H1 (cell line): Measurements from ENCODE around the gene AMOT. TPM values are rescaled to one million over a fixed set of nuclear protein-coding genes. Genes with fewer than 3 reads are reported as not detected.

Experiments
- CTCF ChIA-PET: fragments of 300-600 bp; sonication (Branson Sonifier 250); formaldehyde crosslinking; loops from one replicate; lab custom pipeline; 2021; ENCODE audit not compliant: partially characterized antibody; lab: Charles Lee
- POLR2A ChIA-PET: fragments of 300-600 bp; sonication (Branson Sonifier 250); formaldehyde crosslinking; loops from one replicate; lab custom pipeline; 2021; ENCODE audit warnings: inconsistent platforms; ENCODE audit not compliant: partially characterized antibody; lab: Charles Lee
- DNase-seq, 2 experiments: peaks; one replicate each; pipeline versions ENCODE4 v3.0.0 to v3.0.0-alpha.2; 2010 to 2022; ENCODE audit warnings: low spot score in 2 of 2, low read depth in 1 of 2, mixed read lengths in 1 of 2
- FAIRE-seq: peaks from 2 replicates; lab custom pipeline; 2011; peaks lifted over from hg19 to GRCh38; lab: Jason Lieb, UNC
- H2AFZ ChIP-seq: 2 replicates; pipeline ENCODE4 v1.8.1; 2012; ENCODE audit warnings: low read length, inconsistent platforms
- H2AK5ac ChIP-seq: 2 replicates; pipeline ENCODE4 v1.6.1; 2013; ENCODE audit warnings: low read depth, low read length
- H2BK120ac ChIP-seq: replicated peaks from 2 replicates; pipeline ENCODE3; 2013; ENCODE audit warnings: low read depth, low read length, inconsistent platforms
- H2BK12ac ChIP-seq: 2 replicates; pipeline ENCODE4 v1.6.1; 2013; ENCODE audit warnings: low read depth, low read length
- H2BK15ac ChIP-seq: 2 replicates; pipeline ENCODE4 v1.6.1; 2013; ENCODE audit warnings: low read length
- H2BK20ac ChIP-seq: 2 replicates; pipeline ENCODE4 v1.6.1; 2013; ENCODE audit warnings: low read length
- H2BK5ac ChIP-seq: 2 replicates; pipeline ENCODE4 v1.6.1; 2013; ENCODE audit warnings: low read depth, low read length
- H3K14ac ChIP-seq: 2 replicates; pipeline ENCODE4 v1.6.1; 2013; ENCODE audit warnings: inconsistent platforms; ENCODE audit not compliant: insufficient read length
- H3K18ac ChIP-seq: 2 replicates; pipeline ENCODE4 v1.6.1; 2013; ENCODE audit warnings: low read length; ENCODE audit errors: extremely low read depth
- H3K23ac ChIP-seq: 2 replicates; pipeline ENCODE4 v1.6.1; 2013; ENCODE audit warnings: inconsistent platforms; ENCODE audit not compliant: insufficient read length
- H3K23me2 ChIP-seq: 2 replicates; pipeline ENCODE4 v1.6.1; 2013; ENCODE audit warnings: low read depth, low read length
- H3K27ac ChIP-seq: 2 replicates; pipeline ENCODE4 v1.6.1; 2011; ENCODE audit warnings: low read depth, low read length, inconsistent platforms
- H3K27me3 ChIP-seq, 4 experiments: replicated peaks in 1 of 4; 1 replicate in 1 of 4; 2 replicates in 3 of 4; pipeline versions ENCODE4 v1.6.1 to v1.8.1; 2011 to 2013; ENCODE audit warnings: low read length in 3 of 4, mild to moderate bottlenecking in 3 of 4, inconsistent platforms in 2 of 4, mixed read lengths in 2 of 4, moderate library complexity in 1 of 4; ENCODE audit not compliant: control insufficient read depth in 3 of 4, insufficient read depth in 3 of 4; ENCODE audit errors: extremely low read depth in 1 of 4
- H3K36me3 ChIP-seq, 4 experiments: 2 replicates each; pipeline versions ENCODE4 v1.6.1 to v1.8.1; 2011 to 2013; ENCODE audit warnings: mild to moderate bottlenecking in 4 of 4, low read length in 3 of 4, moderate library complexity in 2 of 4, control low read depth in 1 of 4, inconsistent platforms in 1 of 4; ENCODE audit not compliant: insufficient read depth in 4 of 4, control insufficient read depth in 2 of 4
- H3K4ac ChIP-seq: replicated peaks from 2 replicates; pipeline ENCODE3; 2013; ENCODE audit warnings: low read length, low read depth, mixed read lengths, inconsistent platforms; ENCODE audit not compliant: insufficient read length
- H3K4me1 ChIP-seq, 4 experiments: replicated peaks in 1 of 4; 1 replicate in 1 of 4; 2 replicates in 3 of 4; pipeline versions ENCODE4 v1.6.1 to v1.8.1; 2011 to 2013; ENCODE audit warnings: low read length in 3 of 4, inconsistent platforms in 2 of 4, mixed read lengths in 1 of 4; ENCODE audit not compliant: insufficient read depth in 4 of 4, control insufficient read depth in 3 of 4
- H3K4me2 ChIP-seq, 2 experiments: 2 replicates each; pipeline versions ENCODE4 v1.6.1 to v1.8.1; 2011 to 2013; ENCODE audit warnings: low read depth in 2 of 2, low read length in 2 of 2, control low read depth in 1 of 2, inconsistent platforms in 1 of 2, mild to moderate bottlenecking in 1 of 2; ENCODE audit not compliant: insufficient read depth in 1 of 2
- H3K4me3 ChIP-seq, 4 experiments: fragments of 200-600, 300-600 bp in 1 of 4; sonication (generic), shearing (Covaris generic), sonication (Bioruptor Twin) in 1 of 4; 2 replicates each; pipeline versions ENCODE4 v1.5.1 to v1.8.1; 2011 to 2016; ENCODE audit warnings: low read length in 4 of 4, low read depth in 3 of 4, control low read depth in 2 of 4, inconsistent platforms in 2 of 4, mild to moderate bottlenecking in 2 of 4, mixed read lengths in 1 of 4, moderate library complexity in 1 of 4; ENCODE audit not compliant: insufficient read depth in 2 of 4; ENCODE audit errors: extremely low read depth in 1 of 4
- H3K56ac ChIP-seq: replicated peaks from 2 replicates; pipeline ENCODE3; 2013; ENCODE audit warnings: low read depth, mild to moderate bottlenecking, mixed read lengths, low read length, inconsistent platforms; ENCODE audit not compliant: insufficient read length
- H3K79me1 ChIP-seq: 2 replicates; pipeline ENCODE4 v1.6.1; 2013; ENCODE audit warnings: low read depth, low read length, control low read depth
- H3K79me2 ChIP-seq, 2 experiments: 2 replicates each; pipeline versions ENCODE4 v1.6.1 to v1.8.1; 2012 to 2013; ENCODE audit warnings: low read length in 2 of 2, mild to moderate bottlenecking in 2 of 2, inconsistent platforms in 1 of 2; ENCODE audit not compliant: insufficient read depth in 2 of 2, control insufficient read depth in 1 of 2
- H3K9ac ChIP-seq, 4 experiments: replicated peaks in 1 of 4; 1 replicate in 1 of 4; 2 replicates in 3 of 4; pipeline versions ENCODE4 v1.6.1 to v1.8.1; 2011 to 2013; ENCODE audit warnings: low read depth in 3 of 4, low read length in 3 of 4, control low read depth in 2 of 4, mild to moderate bottlenecking in 2 of 4, moderate library complexity in 2 of 4, inconsistent platforms in 1 of 4; ENCODE audit errors: extremely low read depth in 1 of 4
- H3K9me3 ChIP-seq, 2 experiments: 2 replicates each; pipeline versions ENCODE4 v1.6.1 to v1.8.1; 2012 to 2013; ENCODE audit warnings: mild to moderate bottlenecking in 2 of 2, moderate library complexity in 2 of 2, control low read depth in 1 of 2, inconsistent platforms in 1 of 2, low read depth in 1 of 2, low read length in 1 of 2, mixed read lengths in 1 of 2; ENCODE audit not compliant: insufficient read depth in 2 of 2
- H4K20me1 ChIP-seq, 2 experiments: replicated peaks in 1 of 2; 2 replicates each; pipeline versions ENCODE3 to v1.8.1; 2011 to 2013; ENCODE audit warnings: inconsistent platforms in 2 of 2, low read length in 2 of 2, mild to moderate bottlenecking in 1 of 2; ENCODE audit not compliant: insufficient read depth in 2 of 2, control insufficient read depth in 1 of 2
- H4K5ac ChIP-seq: 2 replicates; pipeline ENCODE4 v1.6.1; 2013; ENCODE audit warnings: low read length, low read depth, mixed read lengths, inconsistent platforms; ENCODE audit not compliant: insufficient read length
- H4K8ac ChIP-seq: 2 replicates; pipeline ENCODE4 v1.8.0; 2013; ENCODE audit warnings: mild to moderate bottlenecking, moderate library complexity, low read length, inconsistent platforms; ENCODE audit not compliant: insufficient read depth; ENCODE audit errors: extremely low read depth
- H4K91ac ChIP-seq: replicated peaks from 2 replicates; pipeline ENCODE3; 2013; ENCODE audit warnings: low read length, mixed read lengths, inconsistent platforms; ENCODE audit not compliant: insufficient read length
- CTBP2 ChIP-seq: IDR thresholded peaks from 2 replicates; pipeline ENCODE4 v1.7.0; 2011; ENCODE audit warnings: borderline replicate concordance, mild to moderate bottlenecking, moderate library complexity, mixed read lengths, low read length; ENCODE audit not compliant: insufficient read depth, insufficient read length
- E2F6 ChIP-seq: IDR thresholded peaks from 2 replicates; pipeline ENCODE4 v1.6.1; 2012; ENCODE audit warnings: inconsistent platforms
- KDM1A ChIP-seq: fragments of 200-600, 300-600 bp; sonication (generic); IDR thresholded peaks from 2 replicates; pipeline ENCODE4 v1.7.1; 2016; ENCODE audit warnings: mild to moderate bottlenecking, low read length, borderline replicate concordance
- RXRA ChIP-seq: IDR thresholded peaks from 2 replicates; pipeline ENCODE4 v1.6.1; 2011; ENCODE audit warnings: low read depth, mild to moderate bottlenecking, low read length, moderate library complexity; ENCODE audit not compliant: insufficient read depth
- WGBS, 2 experiments: shearing (Covaris generic) in 1 of 2; methylation state at CpG; one replicate each; pipeline versions ENCODE4 v1.1.6 to v1.1.7; 2013 to 2015; ENCODE audit warnings: low lambda C conversion rate in 2 of 2, mixed read lengths in 2 of 2, inconsistent platforms in 1 of 2, low coverage in 1 of 2, missing lambda C conversion rate in 1 of 2; ENCODE audit not compliant: insufficient replicate concordance in 2 of 2, insufficient coverage in 1 of 2, insufficient read length in 1 of 2; ENCODE audit errors: extremely low coverage in 1 of 2, missing lambda C conversion rate in 1 of 2; 5-methylcytosine and 5-hydroxymethylcytosine counted together
- polyA plus RNA-seq, 7 experiments: library from polyadenylated mRNA; depleted of rRNA in 3 of 7; stranded (reverse) in 5 of 7; unstranded in 2 of 7; fragments of >200 nt in 5 of 7; fragments of 200-250 nt in 2 of 7; gene quantifications; 1 replicate in 5 of 7; 2 replicates in 1 of 7; 4 replicates in 1 of 7; pipeline versions ENCODE4 v1.2.1 to v1.2.3, GENCODE V29; 2011 to 2013; ENCODE audit warnings: missing spikeins in 2 of 7, mixed read lengths in 2 of 7
- total RNA-seq: library from RNA; stranded (reverse); fragmentation: NEBNext Ultra II Directional; extraction: Animal tissue kit (Norgen Biotek cat#: 25700); gene quantifications from 2 replicates; pipeline ENCODE4 v1.2.1, GENCODE V29; 2021

The AMOT gene
- total and polyA plus RNA-seq, 2 of the 8 experiments (the other 6 are each of a cell fraction or from before 2014, with no cell fraction given), result 2.3 to 7.1 TPM

GRCh38 chrX:112866175-112866574, 25.5 kb upstream of the AMOT start:
- H4K91ac ChIP-seq, result no peak overlapping the region
- H3K4me1 ChIP-seq, result no peaks in the 10 kb centered on the region
- no peak overlapping the region for H3K27ac ChIP-seq
- H2BK12ac ChIP-seq, result no peak overlapping the region
- no peaks in the 10 kb centered on the region for H3K79me2 ChIP-seq
- H3K4me3 ChIP-seq, result no peak overlapping the region
- H3K4ac ChIP-seq, result no peak overlapping the region
- no peak overlapping the region for H3K23ac ChIP-seq
- H2BK5ac ChIP-seq, result no peak overlapping the region
- H3K4me2 ChIP-seq, result no peak overlapping the region
- H3K9me3 ChIP-seq, result no peaks in the 10 kb centered on the region
- no peak overlapping the region for H3K56ac ChIP-seq
- no peak overlapping the region for H4K8ac ChIP-seq
- 100% methylated on average over 1 of the region's 1 CpG; no CpG with 5 or more reads in 1 of the 2 experiments for WGBS, 2 experiments
- no peak for DNase-seq
- no peak overlapping the region for H4K5ac ChIP-seq
- H2AK5ac ChIP-seq, result no peak overlapping the region
- H3K23me2 ChIP-seq, result no peaks in the 10 kb centered on the region
- POLR2A ChIA-PET, result no interaction called here
- no peak for TF ChIP-seq CTBP2
- TF ChIP-seq RXRA, result no peak
- TF ChIP-seq E2F6, result no peak
- no peak for TF ChIP-seq KDM1A
- CTCF ChIA-PET, result no interaction called here
- no peak overlapping the region for H2BK20ac ChIP-seq
- no peak overlapping the region for H3K9ac ChIP-seq
- no peaks in the 10 kb centered on the region for H3K36me3 ChIP-seq
- no peak overlapping the region for H3K18ac ChIP-seq
- H3K27me3 ChIP-seq, result no peaks in the 10 kb centered on the region
- no peak overlapping the region for H2BK120ac ChIP-seq
- no peaks in the 10 kb centered on the region for H4K20me1 ChIP-seq
- no peak overlapping the region for H3K14ac ChIP-seq
- H2AFZ ChIP-seq, result no peak overlapping the region
- no peak for FAIRE-seq
- no peak overlapping the region for H2BK15ac ChIP-seq
- no peaks in the 10 kb centered on the region for H3K79me1 ChIP-seq
